Ovary (tissue), 9 donors: ENCODE data around the gene GALE. TPM values are rescaled to one million over a fixed set of nuclear protein-coding genes. Genes with fewer than 3 reads are reported as not detected.
A peak's percentile ranks its signal among the peaks of the same experiment; 100 is the strongest.
"Not testable (repeated sequence)": the region's sequence is repeated elsewhere in the genome, so short reads cannot be mapped to it uniquely, and the experiment has no call there.

Source experiments
- DNase-seq, 5 donors: peaks; one replicate each; pipeline ENCODE4 v3.0.0-alpha.2; 2019 to 2020
- H3K27ac ChIP-seq, 2 donors: fragments of 200-600 bp; one replicate each; pipeline versions ENCODE4 v1.5.1 to v1.8.0; 2019 to 2022
- H3K27me3 ChIP-seq: fragments of 200-600 bp; one replicate; pipeline ENCODE4 v1.8.0; 2022
- H3K36me3 ChIP-seq: fragments of 200-600 bp; sonication (generic); one replicate; pipeline ENCODE4 v1.5.1; 2019
- H3K4me1 ChIP-seq: one replicate; pipeline ENCODE4 v1.8.1; 2013; ENCODE audit warnings: mild to moderate bottlenecking, moderate library complexity; ENCODE audit not compliant: insufficient read depth
- H3K4me3 ChIP-seq: fragments of 200-600 bp; sonication (generic); one replicate; pipeline ENCODE4 v1.5.1; 2017
- H3K9me3 ChIP-seq, 2 donors: fragments of 200-600 bp in 1 of 2; sonication (generic) in 1 of 2; one replicate each; pipeline versions ENCODE4 v1.5.1 to v1.8.1; 2013 to 2019; ENCODE audit warnings: mild to moderate bottlenecking in 1 of 2, moderate library complexity in 1 of 2
- CTCF ChIP-seq, 3 donors: fragments of 450-650 bp in 2 of 3; fragments of 200-600 bp in 1 of 3; IDR thresholded peaks; one replicate each; pipeline versions ENCODE4 v1.5.1 to v1.8.0; 2016 to 2022; ENCODE audit warnings: antibody characterized with exemption in 3 of 3, mild to moderate bottlenecking in 1 of 3
- EP300 ChIP-seq: sonication (generic); formaldehyde crosslinking; IDR thresholded peaks from one replicate; pipeline ENCODE4 v1.6.1; 2017; ENCODE audit warnings: antibody characterized with exemption
- POLR2A ChIP-seq: fragments of 450-650 bp; IDR thresholded peaks from one replicate; pipeline ENCODE4 v1.6.1; 2017; ENCODE audit warnings: antibody characterized with exemption, mild to moderate bottlenecking, moderate library complexity
- WGBS, 3 donors: extraction: QIAGEN DNeasy Blood & Tissue Kit in 1 of 3; methylation state at CpG; one replicate each; pipeline versions ENCODE4 v1.1.5 to v1.1.7; 2013 to 2017; 5-methylcytosine and 5-hydroxymethylcytosine counted together
- intact Hi-C, 4 donors: fragments of 100-400 bp; cut with DNase I; formaldehyde crosslinking; loops; one replicate each; pipeline versions ENCODE4 v1.11.0 to v1.15.1; 2022 to 2023
- polyA plus RNA-seq, 2 donors: library from polyadenylated mRNA; stranded (reverse); fragments of 200-250 nt in 1 of 2; fragments of 350-450 nt in 1 of 2; fragmentation: Illumina TruSeq in 1 of 2; extraction: RNeasy Lipid Tissue Mini Kit (QIAGEN cat#74804) in 1 of 2; gene quantifications; one replicate each; pipeline ENCODE4 v1.2.3, GENCODE V29; 2013 to 2014
- total RNA-seq, 7 donors: library from RNA; depleted of rRNA in 2 of 7; stranded (reverse); fragments of >200 nt in 2 of 7; fragmentation: NEBNext Ultra II Directional in 3 of 7; extraction: Animal tissue kit (Norgen Biotek cat#: 25700) in 3 of 7; gene quantifications; one replicate each; pipeline versions ENCODE4 v1.1.0 to v1.2.4, GENCODE V29; 2016 to 2023
- donor health status: DM: no; HTN: no; CAD: no; lungs with moderate emphysema.
- donor health status: DM: no; HTN: no; CAD: no.
- donor health status: Bipolar disorder and iron deficiency.
- donor health status: DM: yes; HTN: yes; CAD: no.
- donor health status: DM: no; HTN: no; CAD: no.
- donor health status: DM: yes; HTN: yes; CAD: no.

GALE gene
- total and polyA plus RNA-seq, 9 donors = 3.2 to 17.7 (median 12.3) TPM

- no peaks in the 10 kb centered on the region for H3K36me3 ChIP-seq
- TF ChIP-seq CTCF (IDR thresholded peaks at IDR 0.05) (no peak), EP300 (no peak), POLR2A (no peak)
- no peak for DNase-seq
- no peaks in the 10 kb centered on the region for H3K4me1 ChIP-seq
- no peaks in the 10 kb centered on the region for H3K9me3 ChIP-seq
- H3K4me3 ChIP-seq = no peak overlapping the region
- no peak overlapping the region for H3K27ac ChIP-seq
- intact Hi-C loops = no loop called here
- no peaks in the 10 kb centered on the region for H3K27me3 ChIP-seq
- 85 to 88% (median 85%) methylated on average over 2 of the region's 2 CpGs for WGBS, 3 donors
These were observed 4.5 kb upstream of the GALE start for GRCh38 chr1:23805025-23805424.

- H3K9me3 ChIP-seq = no peaks in the 10 kb centered on the region
- DNase-seq = no peak
- peaks cover 6% of the 10 kb centered on the region for H3K4me1 ChIP-seq
- no peak for TF ChIP-seq CTCF (IDR thresholded peaks at IDR 0.05)
- no peak for TF ChIP-seq POLR2A
- TF ChIP-seq EP300 = no peak
- no peak overlapping the region for H3K4me3 ChIP-seq
- no peaks in the 10 kb centered on the region for H3K36me3 ChIP-seq
- H3K27me3 ChIP-seq = no peaks in the 10 kb centered on the region
- 73 to 82% (median 76%) methylated on average over 7 of the region's 7 CpGs for WGBS, 3 donors
- H3K27ac ChIP-seq = no peak overlapping the region
- intact Hi-C loops = no loop called here
These were observed 3.8 kb upstream of the GALE start for GRCh38 chr1:23804183-23804835.

GRCh38 chr1:23803674-23804073 lies 3.1 kb upstream of the GALE start:
- no peaks in the 10 kb centered on the region for H3K9me3 ChIP-seq
- no peak overlapping the region for H3K27ac ChIP-seq

GRCh38 chr1:23802809-23803342 lies 2.3 kb upstream of the GALE start:
- DNase-seq, H3K4me1 ChIP-seq, H3K9me3 ChIP-seq, H3K36me3 ChIP-seq, H3K4me3 ChIP-seq, intact Hi-C loops, H3K27ac ChIP-seq, H3K27me3 ChIP-seq: not testable (repeated sequence)
- WGBS, 3 donors = 75 to 86% (median 83%) methylated on average over 7 of the region's 7 CpGs

More at GRCh38 chr1:23803674-23804073, 3.1 kb upstream of the GALE start:
- Histone ChIP-seq H3K36me3 (no peaks in the 10 kb centered on the region), H3K4me3 (no peak overlapping the region), H3K4me1 (peaks cover 7% of the 10 kb centered on the region), H3K27me3 (no peaks in the 10 kb centered on the region)
- TF ChIP-seq CTCF (IDR thresholded peaks at IDR 0.05) (no peak), POLR2A (no peak), EP300 (no peak)
- 87 to 88% (median 88%) methylated on average over 5 of the region's 5 CpGs for WGBS, 3 donors
- no peak for DNase-seq
- intact Hi-C loops = no loop called here

GRCh38 chr1:23801876-23802275 lies 1.3 kb upstream of the GALE start:
- no peaks in the 10 kb centered on the region for H3K27me3 ChIP-seq
- H3K9me3 ChIP-seq = no peaks in the 10 kb centered on the region
- H3K4me1 ChIP-seq = peaks cover 9% of the 10 kb centered on the region
- 57 to 61% (median 59%) methylated on average over 10 of the region's 10 CpGs for WGBS, 3 donors
- intact Hi-C loops = no loop called here
- DNase-seq = peak in 1 of 5 donors; percentile 46
- no peak overlapping the region for H3K4me3 ChIP-seq
- TF ChIP-seq CTCF (IDR thresholded peaks at IDR 0.05) = no peak
- TF ChIP-seq POLR2A = no peak
- no peak for TF ChIP-seq EP300
- no peaks in the 10 kb centered on the region for H3K36me3 ChIP-seq
- H3K27ac ChIP-seq = no peak overlapping the region
